CD4-positive, CD25-positive, alpha-beta regulatory T cell (primary cell): Measurements from ENCODE around the gene LAMB1. TPM values are rescaled to one million over a fixed set of nuclear protein-coding genes. Genes with fewer than 3 reads are reported as not detected.

Source experiments
- ATAC-seq, 2 donors: fragments of 150-1000 bp; cut with Tn5 transposase; one replicate each; pipeline ENCODE4 v1.10.0; 2021; ENCODE audit warnings: low read depth in 2 of 2, moderate number of reproducible peaks in 2 of 2, moderate library complexity in 1 of 2
- DNase-seq, 3 donors: peaks; one replicate each; pipeline versions ENCODE4 v3.0.0 to v3.0.0-alpha.2; 2012 to 2022; ENCODE audit warnings: mixed read lengths in 1 of 3
- H3K27ac ChIP-seq: one replicate; pipeline ENCODE4 v1.7.0; 2013; ENCODE audit warnings: mild to moderate bottlenecking, low read length; ENCODE audit not compliant: insufficient read depth, poor library complexity, severe bottlenecking
- H3K27me3 ChIP-seq: one replicate; pipeline ENCODE4 v1.7.0; 2013; ENCODE audit warnings: low read length; ENCODE audit not compliant: control insufficient read depth, insufficient read depth
- H3K36me3 ChIP-seq: one replicate; pipeline ENCODE4 v1.7.0; 2013; ENCODE audit warnings: mild to moderate bottlenecking, low read length, moderate library complexity; ENCODE audit not compliant: control insufficient read depth, insufficient read depth
- H3K4me1 ChIP-seq: 2 replicates; pipeline ENCODE4 v1.7.0; 2013; ENCODE audit warnings: mild to moderate bottlenecking, low read length; ENCODE audit not compliant: insufficient read depth, control insufficient read depth, poor library complexity, severe bottlenecking
- H3K4me3 ChIP-seq: one replicate; pipeline ENCODE4 v1.7.0; 2013; ENCODE audit warnings: low read depth, mild to moderate bottlenecking, low read length, moderate library complexity
- H3K9me3 ChIP-seq, 2 experiments: 1 replicate in 1 of 2; 2 replicates in 1 of 2; pipeline ENCODE4 v1.7.0; 2013; ENCODE audit warnings: low read length in 2 of 2, mild to moderate bottlenecking in 1 of 2, moderate library complexity in 1 of 2; ENCODE audit not compliant: control insufficient read depth in 2 of 2
- H3K27ac Mint-ChIP-seq, 3 donors: one replicate each; pipeline ENCODE4 v1.8.0; 2020 to 2022; ENCODE audit warnings: mild to moderate bottlenecking in 3 of 3, mixed read lengths in 3 of 3, moderate library complexity in 2 of 3
- H3K27me3 Mint-ChIP-seq: one replicate; pipeline ENCODE4 v1.8.0; 2022; ENCODE audit warnings: mild to moderate bottlenecking, mixed read lengths
- H3K36me3 Mint-ChIP-seq: one replicate; pipeline ENCODE4 v1.8.0; 2020; ENCODE audit warnings: mixed read lengths
- H3K4me1 Mint-ChIP-seq, 4 donors: one replicate each; pipeline ENCODE4 v1.8.0; 2020 to 2022; ENCODE audit warnings: mixed read lengths in 4 of 4, mild to moderate bottlenecking in 1 of 4
- H3K4me3 Mint-ChIP-seq, 4 donors: one replicate each; pipeline ENCODE4 v1.8.0; 2020 to 2022; ENCODE audit warnings: mild to moderate bottlenecking in 4 of 4, mixed read lengths in 4 of 4, moderate library complexity in 3 of 4
- H3K9me3 Mint-ChIP-seq, 7 donors: one replicate each; pipeline ENCODE4 v1.8.0; 2020 to 2022; ENCODE audit warnings: mixed read lengths in 7 of 7, mild to moderate bottlenecking in 3 of 7, moderate library complexity in 2 of 7
- polyA plus RNA-seq, 4 donors: library from polyadenylated mRNA; unstranded; fragments of 300-500 nt; fragmentation: Illumina TruSeq; gene quantifications; one replicate each; pipeline ENCODE4 v1.2.3, GENCODE V29; 2021
- total RNA-seq: library from RNA; stranded (reverse); gene quantifications from one replicate; pipeline ENCODE4 v1.2.3, GENCODE V29; 2022

LAMB1 gene
- total RNA-seq (0.52 TPM), polyA plus RNA-seq (under 1 TPM in 3 of 4 donors, not detected in 1; 0.24 to 0.82 (median 0.73) TPM)

DNA sequence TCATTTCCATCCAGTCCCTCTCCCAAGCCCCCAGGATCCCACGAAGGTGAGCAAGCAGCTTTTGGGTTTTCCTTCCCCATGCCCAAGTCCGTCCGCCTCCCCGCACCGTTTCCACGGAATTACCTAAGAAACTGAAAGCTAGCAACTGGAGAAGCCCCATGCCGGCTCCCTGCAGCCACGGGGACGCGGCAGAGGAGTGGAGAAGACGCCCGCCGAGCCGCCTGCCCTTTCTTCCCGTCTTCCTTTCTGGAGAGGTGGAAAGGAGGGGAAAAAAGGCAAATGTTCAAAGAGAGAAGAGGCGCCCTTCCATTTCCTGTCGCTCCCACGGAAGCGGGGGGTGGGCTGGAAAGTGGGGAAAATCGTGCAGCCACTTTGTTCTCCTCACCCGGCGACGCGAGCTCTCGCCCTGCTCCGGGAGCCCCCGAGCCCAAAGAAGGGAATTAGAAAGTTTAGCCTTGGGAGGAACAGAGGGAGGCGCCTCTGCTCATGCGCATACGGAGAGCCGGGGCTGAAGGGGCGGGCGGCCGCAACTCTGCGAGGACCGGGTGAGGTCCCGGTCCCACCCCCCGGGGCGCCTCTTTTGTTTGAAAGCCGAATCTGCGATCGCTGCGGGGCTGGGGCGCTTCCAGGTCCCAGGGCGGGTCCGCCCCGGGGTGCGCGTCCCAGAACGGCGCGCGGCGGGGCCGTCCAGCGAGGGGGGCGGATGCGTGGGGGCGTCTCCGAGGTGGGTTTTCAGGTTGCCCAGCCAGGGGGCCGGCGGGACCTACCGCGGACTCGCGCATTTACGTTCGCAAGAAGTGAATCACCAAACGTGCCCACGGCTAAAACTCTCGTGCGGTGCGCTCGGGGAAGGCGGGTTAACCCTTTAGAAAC is at the start of gene LAMB1:
LAMB1 (minus strand) TSS at position 436 of the 873 bp plus-strand sequence; CDS start at position 160, 276 bp downstream.
- no peaks in the 10 kb centered on the region for H3K36me3 Mint-ChIP-seq
- no peak within 1 kb of the TSS for H3K27ac Mint-ChIP-seq
- ATAC-seq: no peak
- H3K27me3 Mint-ChIP-seq: peaks cover 65% of the 10 kb centered on the region
- no peak within 1 kb of the TSS for H3K27ac ChIP-seq
- peak within 1 kb of the TSS in 3 of 4 donors; percentile 35 to 70 (median 64) for H3K4me3 Mint-ChIP-seq
- DNase-seq: no peak
- peaks cover 0 to 2% (median 0%) of the 10 kb centered on the region in 7 donors for H3K9me3 Mint-ChIP-seq
- H3K4me1 ChIP-seq: peaks cover 17% of the 10 kb centered on the region
- peaks cover 0 to 22% (median 6%) of the 10 kb centered on the region in 4 donors for H3K4me1 Mint-ChIP-seq
- H3K9me3 ChIP-seq: no peaks in the 10 kb centered on the region
- H3K4me3 ChIP-seq: no peak within 1 kb of the TSS
- no peaks in the 10 kb centered on the region for H3K36me3 ChIP-seq
- H3K27me3 ChIP-seq: peaks cover 25% of the 10 kb centered on the region

DNA sequence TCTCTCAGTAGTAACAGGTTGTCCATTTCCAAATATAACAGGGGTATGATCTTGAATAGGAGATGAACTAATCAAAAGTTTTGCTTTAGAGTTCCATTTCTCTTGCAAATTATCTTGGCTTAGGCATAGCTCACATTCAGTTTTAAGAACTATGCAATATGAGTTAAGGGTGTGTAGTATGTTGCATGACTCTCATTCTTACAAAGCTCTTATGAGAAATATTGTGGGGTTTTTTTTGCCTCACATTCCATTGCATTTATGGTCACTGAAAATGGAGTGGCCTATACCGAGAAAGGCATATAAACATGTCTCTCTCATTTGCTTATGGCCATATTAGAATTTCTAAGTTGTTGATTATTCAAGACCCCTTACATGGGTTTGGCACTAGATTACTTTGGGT is 48.5 kb upstream of the LAMB1 start:
- Histone ChIP-seq H3K4me3 (no peak overlapping the region), H3K4me1 (no peaks in the 10 kb centered on the region), H3K27ac (no peak overlapping the region), H3K9me3 (no peaks in the 10 kb centered on the region), H3K27me3 (no peaks in the 10 kb centered on the region), H3K36me3 (no peaks in the 10 kb centered on the region)
- Mint-ChIP-seq H3K9me3 (peaks cover 0 to 2% (median 0%) of the 10 kb centered on the region in 7 donors), H3K4me1 (peaks cover 0 to 5% (median 1%) of the 10 kb centered on the region in 4 donors), H3K27ac (no peak overlapping the region), H3K36me3 (no peaks in the 10 kb centered on the region), H3K27me3 (peaks cover 9% of the 10 kb centered on the region), H3K4me3 (no peak overlapping the region)
- ATAC-seq (no peak), DNase-seq (no peak)

DNA sequence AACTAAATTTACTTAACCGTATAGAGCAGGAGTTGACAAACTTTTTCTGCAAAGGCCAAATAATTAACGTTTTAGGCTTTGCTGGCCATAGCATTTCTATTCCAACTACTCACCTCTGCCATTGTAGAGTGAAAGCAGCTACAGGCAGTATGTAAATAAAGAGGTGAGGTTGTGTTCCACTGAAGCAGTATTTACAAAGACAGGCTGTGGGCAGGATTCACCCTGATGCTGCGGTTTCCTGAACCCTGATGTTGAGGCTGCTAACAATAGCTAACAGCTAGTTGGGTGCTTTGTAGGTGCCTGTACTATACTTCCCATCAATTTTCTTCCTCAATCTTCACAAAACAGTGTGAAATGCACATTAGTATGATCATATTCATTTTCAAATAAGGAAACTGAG is 47.0 kb upstream of the LAMB1 start:
- Histone ChIP-seq H3K9me3 (no peaks in the 10 kb centered on the region), H3K27ac (no peak overlapping the region), H3K4me3 (no peak overlapping the region), H3K36me3 (no peaks in the 10 kb centered on the region), H3K4me1 (no peaks in the 10 kb centered on the region), H3K27me3 (no peaks in the 10 kb centered on the region)
- Mint-ChIP-seq H3K36me3 (no peaks in the 10 kb centered on the region), H3K9me3 (peaks cover 0 to 2% (median 0%) of the 10 kb centered on the region in 7 donors), H3K27me3 (peaks cover 9% of the 10 kb centered on the region), H3K4me3 (no peak overlapping the region), H3K4me1 (peaks cover 0 to 5% (median 1%) of the 10 kb centered on the region in 4 donors), H3K27ac (no peak overlapping the region)
- DNase-seq (peak in 2 of 3 donors; percentile 3 to 14), ATAC-seq (no peak)

DNA sequence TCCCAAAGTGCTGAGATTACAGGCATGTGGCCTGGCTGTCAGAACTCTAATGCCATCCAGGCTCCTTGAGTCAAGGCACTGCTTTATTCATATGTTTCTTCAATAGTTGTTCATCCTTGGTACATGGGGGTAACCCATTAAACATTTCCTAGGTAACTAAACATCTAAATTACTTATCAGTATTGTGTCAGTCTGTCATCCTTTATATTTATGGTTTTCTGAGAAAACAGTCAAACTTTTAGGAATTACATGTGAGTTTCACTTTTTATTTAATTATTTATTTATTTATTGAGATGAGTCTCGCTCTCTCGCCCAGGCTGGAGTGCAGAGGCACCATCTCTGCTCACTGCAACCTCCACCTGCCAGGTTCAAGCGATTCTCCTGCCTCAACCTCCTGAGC is 45.5 kb upstream of the LAMB1 start:
- peaks cover 0 to 1% (median 0%) of the 10 kb centered on the region in 7 donors for H3K9me3 Mint-ChIP-seq
- H3K27me3 ChIP-seq: no peaks in the 10 kb centered on the region
- no peaks in the 10 kb centered on the region for H3K36me3 ChIP-seq
- DNase-seq (no peak), ATAC-seq (no peak)
- no peak overlapping the region for H3K4me3 Mint-ChIP-seq
- no peaks in the 10 kb centered on the region for H3K9me3 ChIP-seq
- H3K27me3 Mint-ChIP-seq: peaks cover 10% of the 10 kb centered on the region
- H3K4me1 ChIP-seq: no peaks in the 10 kb centered on the region
- no peak overlapping the region for H3K4me3 ChIP-seq
- H3K4me1 Mint-ChIP-seq: peaks cover 0 to 5% (median 1%) of the 10 kb centered on the region in 4 donors
- H3K27ac Mint-ChIP-seq: no peak overlapping the region
- H3K27ac ChIP-seq: no peak overlapping the region
- H3K36me3 Mint-ChIP-seq: no peaks in the 10 kb centered on the region

DNA sequence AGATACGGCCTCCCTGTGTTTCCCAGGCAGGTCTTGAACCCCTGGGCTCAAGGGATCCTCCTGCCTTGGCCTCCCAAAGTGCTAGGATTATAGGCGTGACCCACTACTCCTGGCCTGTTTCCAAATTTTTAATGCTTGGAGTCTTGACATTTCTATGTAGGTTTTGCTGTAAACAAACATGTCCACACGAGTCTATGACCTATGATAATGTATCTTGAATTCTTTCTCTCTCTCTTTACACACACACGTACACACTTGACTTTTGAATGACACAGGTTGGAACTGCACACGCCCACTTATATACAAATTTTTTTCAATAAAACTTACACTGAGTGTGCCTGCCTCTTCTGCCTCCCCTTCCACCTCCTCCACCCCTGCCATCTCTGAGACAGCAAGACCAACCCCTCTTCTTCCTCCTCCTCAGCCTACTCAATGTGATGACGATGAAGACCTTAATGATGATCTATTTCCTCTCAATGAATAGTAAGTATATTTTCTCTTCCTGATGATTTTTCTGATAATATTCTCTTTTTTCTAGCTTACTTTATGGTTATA is 44.1 kb upstream of the LAMB1 start:
- ATAC-seq (no peak), DNase-seq (no peak)
- H3K4me1 Mint-ChIP-seq: peaks cover 0 to 5% (median 1%) of the 10 kb centered on the region in 4 donors
- H3K9me3 ChIP-seq: no peaks in the 10 kb centered on the region
- H3K36me3 ChIP-seq: no peaks in the 10 kb centered on the region
- peaks cover 0 to 1% (median 0%) of the 10 kb centered on the region in 7 donors for H3K9me3 Mint-ChIP-seq
- no peaks in the 10 kb centered on the region for H3K4me1 ChIP-seq
- H3K4me3 Mint-ChIP-seq: no peak overlapping the region
- H3K27ac ChIP-seq: no peak overlapping the region
- no peak overlapping the region for H3K4me3 ChIP-seq
- H3K27me3 ChIP-seq: no peaks in the 10 kb centered on the region
- H3K36me3 Mint-ChIP-seq: no peaks in the 10 kb centered on the region
- H3K27me3 Mint-ChIP-seq: peaks cover 11% of the 10 kb centered on the region
- no peak overlapping the region for H3K27ac Mint-ChIP-seq

DNA sequence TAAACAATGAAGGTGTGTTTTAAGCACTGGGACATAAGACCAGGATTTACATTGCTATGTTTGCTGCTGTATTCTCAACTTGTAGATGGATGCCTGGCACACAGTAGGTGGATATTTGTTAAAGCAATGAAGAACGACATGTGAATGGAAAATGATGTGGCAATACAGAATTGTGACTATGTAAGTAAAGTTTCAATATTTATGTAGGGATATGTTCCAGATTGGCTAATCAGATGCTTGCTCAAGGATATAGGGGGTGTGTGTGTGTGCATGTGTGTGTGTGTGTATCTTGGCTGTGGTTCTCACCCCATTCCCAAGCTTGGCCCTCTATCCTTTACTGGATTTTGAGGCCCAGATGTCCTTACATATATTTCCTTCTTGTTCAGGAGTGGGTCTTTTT is 42.7 kb upstream of the LAMB1 start:
- Histone ChIP-seq H3K4me1 (no peaks in the 10 kb centered on the region), H3K27ac (no peak overlapping the region), H3K9me3 (no peaks in the 10 kb centered on the region), H3K4me3 (no peak overlapping the region), H3K27me3 (no peaks in the 10 kb centered on the region), H3K36me3 (no peaks in the 10 kb centered on the region)
- no peak overlapping the region for H3K4me3 Mint-ChIP-seq
- H3K36me3 Mint-ChIP-seq: no peaks in the 10 kb centered on the region
- H3K27me3 Mint-ChIP-seq: peaks cover 21% of the 10 kb centered on the region
- peaks cover 0 to 3% (median 0%) of the 10 kb centered on the region in 7 donors for H3K9me3 Mint-ChIP-seq
- DNase-seq (no peak), ATAC-seq (no peak)
- peaks cover 0 to 5% (median 1%) of the 10 kb centered on the region in 4 donors for H3K4me1 Mint-ChIP-seq
- H3K27ac Mint-ChIP-seq: no peak overlapping the region

DNA sequence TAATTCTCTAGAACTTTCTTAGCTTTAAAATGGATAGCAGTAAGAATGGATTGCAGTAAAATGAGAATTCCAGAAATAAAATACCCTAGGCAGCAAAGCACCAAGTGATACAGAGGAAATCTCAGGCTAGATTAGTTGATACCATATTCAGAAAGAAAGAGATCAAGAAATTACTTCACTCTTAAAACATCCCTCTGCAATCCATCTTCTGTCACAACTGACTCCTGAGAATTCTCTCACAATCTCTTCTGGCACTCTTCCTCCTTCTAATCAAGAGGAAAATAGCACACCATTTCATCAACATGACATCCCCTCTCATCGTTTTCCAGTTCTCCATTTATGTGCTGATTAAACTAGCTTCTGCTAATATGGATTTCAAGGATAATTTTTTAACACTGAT is 42.2 kb upstream of the LAMB1 start:
- H3K27me3 ChIP-seq: peaks cover 3% of the 10 kb centered on the region
- H3K27ac ChIP-seq: no peak overlapping the region
- no peak for ATAC-seq
- no peak for DNase-seq
- Mint-ChIP-seq H3K27me3 (peaks cover 25% of the 10 kb centered on the region), H3K36me3 (no peaks in the 10 kb centered on the region), H3K4me1 (peaks cover 0 to 5% (median 1%) of the 10 kb centered on the region in 4 donors), H3K9me3 (peaks cover 0 to 3% (median 0%) of the 10 kb centered on the region in 7 donors), H3K4me3 (no peak overlapping the region), H3K27ac (no peak overlapping the region)
- H3K4me3 ChIP-seq: no peak overlapping the region
- no peaks in the 10 kb centered on the region for H3K4me1 ChIP-seq
- no peaks in the 10 kb centered on the region for H3K9me3 ChIP-seq
- no peaks in the 10 kb centered on the region for H3K36me3 ChIP-seq
